Common myeloid progenitor, CD34-positive (primary cell): Measurements from ENCODE around the gene HDAC9.
A peak's percentile ranks its signal among the peaks of the same experiment; 100 is the strongest.

Source experiments
- CTCF ChIA-PET: fragments of 350-600 bp; sonication (Branson Sonifier 250); formaldehyde crosslinking; loops from one replicate; lab custom pipeline; 2021; ENCODE audit warnings: antibody characterized with exemption; lab: Charles Lee
- POLR2A ChIA-PET: fragments of 350-600 bp; sonication (Branson Sonifier 250); formaldehyde crosslinking; loops from one replicate; lab custom pipeline; 2021; ENCODE audit warnings: antibody characterized with exemption; lab: Charles Lee
- DNase-seq, 3 donors: peaks; one replicate each; pipeline versions ENCODE4 v3.0.0 to v3.0.0-alpha.2; 2013
- H3K27ac ChIP-seq, 2 experiments: 1 replicate in 1 of 2; 2 replicates in 1 of 2; pipeline ENCODE4 v1.7.0; 2013; ENCODE audit warnings: inconsistent platforms in 2 of 2, low read length in 2 of 2, mild to moderate bottlenecking in 2 of 2, low read depth in 1 of 2, moderate library complexity in 1 of 2; ENCODE audit not compliant: severe bottlenecking in 2 of 2, insufficient read depth in 1 of 2, poor library complexity in 1 of 2
- H3K27me3 ChIP-seq, 5 experiments: replicated peaks in 2 of 5; 1 replicate in 3 of 5; 2 replicates in 2 of 5; pipeline versions ENCODE4 v1.6.1 to v1.7.0; 2013; ENCODE audit warnings: low read length in 4 of 5, mild to moderate bottlenecking in 2 of 5, moderate library complexity in 2 of 5, inconsistent platforms in 1 of 5; ENCODE audit not compliant: insufficient read depth in 5 of 5, control insufficient read depth in 4 of 5
- H3K36me3 ChIP-seq, 4 experiments: 1 replicate in 2 of 4; 2 replicates in 2 of 4; pipeline versions ENCODE4 v1.6.1 to v1.7.0; 2013; ENCODE audit warnings: low read length in 3 of 4, control low read depth in 1 of 4, mild to moderate bottlenecking in 1 of 4; ENCODE audit not compliant: control insufficient read depth in 4 of 4, insufficient read depth in 4 of 4
- H3K4me1 ChIP-seq, 4 experiments: 1 replicate in 3 of 4; 2 replicates in 1 of 4; pipeline versions ENCODE4 v1.6.1 to v1.7.1; 2013; ENCODE audit warnings: low read length in 3 of 4, mild to moderate bottlenecking in 3 of 4, control low read depth in 1 of 4, inconsistent platforms in 1 of 4, moderate library complexity in 1 of 4; ENCODE audit not compliant: control insufficient read depth in 4 of 4, insufficient read depth in 4 of 4; ENCODE audit errors: control extremely low read depth in 1 of 4
- H3K4me3 ChIP-seq, 7 experiments: 1 replicate in 4 of 7; 2 replicates in 3 of 7; pipeline versions ENCODE4 v1.5.1 to v1.7.0; 2013; ENCODE audit warnings: mild to moderate bottlenecking in 7 of 7, low read length in 6 of 7, moderate library complexity in 6 of 7, inconsistent platforms in 2 of 7, low read depth in 2 of 7, control low read depth in 1 of 7; ENCODE audit not compliant: insufficient read depth in 4 of 7, control insufficient read depth in 1 of 7; ENCODE audit errors: extremely low read depth in 1 of 7
- H3K9me3 ChIP-seq, 5 experiments: 1 replicate in 4 of 5; 2 replicates in 1 of 5; pipeline versions ENCODE4 v1.6.1 to v1.7.1; 2013; ENCODE audit warnings: low read length in 4 of 5, mild to moderate bottlenecking in 2 of 5, inconsistent platforms in 1 of 5, low read depth in 1 of 5, moderate library complexity in 1 of 5; ENCODE audit not compliant: control insufficient read depth in 4 of 5, insufficient read depth in 2 of 5; ENCODE audit errors: control extremely low read depth in 1 of 5
- WGBS: methylation state at CpG from one replicate; pipeline ENCODE4 v1.1.5; 2013; ENCODE audit not compliant: insufficient coverage; 5-methylcytosine and 5-hydroxymethylcytosine counted together

HDAC9 gene

GRCh38 chr7:18685971-18686370, 190.4 kb downstream of the HDAC9 start:
- Histone ChIP-seq H3K36me3 (no peaks in the 10 kb centered on the region), H3K9me3 (no peaks in the 10 kb centered on the region), H3K27ac (no peak overlapping the region), H3K4me3 (no peak overlapping the region), H3K4me1 (peaks cover 0 to 15% (median 0%) of the 10 kb centered on the region in 4 experiments), H3K27me3 (no peaks in the 10 kb centered on the region)
- ChIA-PET CTCF (no interaction called here), POLR2A (no interaction called here)
- DNase-seq = no peak

- no peak overlapping the region for H3K4me3 ChIP-seq
- H3K27ac ChIP-seq = no peak overlapping the region
- H3K36me3 ChIP-seq = no peaks in the 10 kb centered on the region
- no peaks in the 10 kb centered on the region for H3K27me3 ChIP-seq
- H3K9me3 ChIP-seq = no peaks in the 10 kb centered on the region
- CTCF ChIA-PET = no interaction called here
- 52% methylated on average over 2 of the region's 2 CpGs for WGBS
- DNase-seq = peak in 2 of 3 donors; percentile 55 to 75
- H3K4me1 ChIP-seq = peaks cover 0 to 15% (median 0%) of the 10 kb centered on the region in 4 experiments
- POLR2A ChIA-PET = no interaction called here
Measured at GRCh38 chr7:18689551-18689950, 194.0 kb downstream of the HDAC9 start.

- no peaks in the 10 kb centered on the region for H3K27me3 ChIP-seq
- H3K9me3 ChIP-seq = no peaks in the 10 kb centered on the region
- H3K36me3 ChIP-seq = no peaks in the 10 kb centered on the region
- peak; percentile 17 to 36 (median 20) for DNase-seq
- H3K27ac ChIP-seq = no peak overlapping the region
- ChIA-PET POLR2A (no interaction called here), CTCF (interaction anchor here (0.9 to 2.8 kb wide), 3 partner anchors 31 to 357 kb away, joined by 3 to 7 read pairs (median 3); no protein-coding TSS in a partner anchor)
- H3K4me1 ChIP-seq = peaks cover 0 to 9% (median 0%) of the 10 kb centered on the region in 4 experiments
- H3K4me3 ChIP-seq = no peak overlapping the region
- WGBS = 50% methylated on average over 1 of the region's 4 CpGs
Measured at GRCh38 chr7:18693406-18693805, 197.9 kb downstream of the HDAC9 start.

GRCh38 chr7:18693816-18694215, 198.3 kb downstream of the HDAC9 start:
- H3K4me1 ChIP-seq = peaks cover 0 to 9% (median 0%) of the 10 kb centered on the region in 4 experiments
- H3K27ac ChIP-seq = no peak overlapping the region
- no peaks in the 10 kb centered on the region for H3K27me3 ChIP-seq
- no peak for DNase-seq
- no peaks in the 10 kb centered on the region for H3K36me3 ChIP-seq
- ChIA-PET POLR2A (no interaction called here), CTCF (interaction anchor here (0.9 to 2.8 kb wide), 3 partner anchors 31 to 357 kb away, joined by 3 to 7 read pairs (median 3); no protein-coding TSS in a partner anchor)
- H3K9me3 ChIP-seq = no peaks in the 10 kb centered on the region
- WGBS = no CpG with 5 or more reads among the region's 2 CpGs
- no peak overlapping the region for H3K4me3 ChIP-seq

- Histone ChIP-seq H3K4me1 (peaks cover 0 to 3% (median 0%) of the 10 kb centered on the region in 4 experiments), H3K36me3 (no peaks in the 10 kb centered on the region), H3K4me3 (no peak overlapping the region), H3K27ac (no peak overlapping the region), H3K27me3 (no peaks in the 10 kb centered on the region), H3K9me3 (no peaks in the 10 kb centered on the region)
- ChIA-PET CTCF (interaction anchor here (1.2 to 2.8 kb wide), 2 partner anchors 342 to 356 kb away, joined by 3 to 7 read pairs; no protein-coding TSS in a partner anchor), POLR2A (no interaction called here)
- WGBS = 89% methylated on average over 1 of the region's 3 CpGs
- DNase-seq = no peak
Measured at GRCh38 chr7:18694484-18694883, 198.9 kb downstream of the HDAC9 start.

- POLR2A ChIA-PET = no interaction called here
- no peaks in the 10 kb centered on the region for H3K27me3 ChIP-seq
- no CpG with 5 or more reads among the region's 1 CpG for WGBS
- no peaks in the 10 kb centered on the region for H3K4me1 ChIP-seq
- CTCF ChIA-PET = interaction anchor here (0.5 kb wide), 1 partner anchor 432 kb away, joined by 3 read pairs; no protein-coding TSS in a partner anchor
- no peak for DNase-seq
- H3K9me3 ChIP-seq = no peaks in the 10 kb centered on the region
- H3K36me3 ChIP-seq = no peaks in the 10 kb centered on the region
- H3K4me3 ChIP-seq = no peak overlapping the region
- no peak overlapping the region for H3K27ac ChIP-seq
Measured at GRCh38 chr7:18694911-18695310, 199.4 kb downstream of the HDAC9 start.

- DNase-seq = no peak
- no peak overlapping the region for H3K4me3 ChIP-seq
- no peak overlapping the region for H3K27ac ChIP-seq
- no peaks in the 10 kb centered on the region for H3K4me1 ChIP-seq
- ChIA-PET CTCF (no interaction called here), POLR2A (no interaction called here)
- H3K27me3 ChIP-seq = no peaks in the 10 kb centered on the region
- no peaks in the 10 kb centered on the region for H3K9me3 ChIP-seq
- 100% methylated on average over 4 of the region's 6 CpGs for WGBS
- H3K36me3 ChIP-seq = no peaks in the 10 kb centered on the region
Measured at GRCh38 chr7:18698258-18698734, 202.7 kb downstream of the HDAC9 start.
